SK-N-SH treated with all-trans-retinoic acid at 6 μM for 48 hours (cell line): Measurements from ENCODE around the gene CPSF7.
"Not testable (repeated sequence)": the region's sequence is repeated elsewhere in the genome, so short reads cannot be mapped to it uniquely, and the experiment has no call there.

Experiments
- ATAC-seq: fragments of 200-7000 bp; cut with Tn5 transposase; 3 replicates; pipeline ENCODE4 v1.9.1; 2020; ENCODE audit warnings: mild to moderate bottlenecking, moderate library complexity
- ARNTL ChIP-seq: fragments of 450-650 bp; formaldehyde crosslinking; IDR thresholded peaks from 2 replicates; pipeline ENCODE4 v1.5.0; 2020; ENCODE audit warnings: low read depth, mild to moderate bottlenecking, moderate library complexity, borderline replicate concordance
- CREB5 ChIP-seq: fragments of 250-450 bp; sonication (Bioruptor Pico); IDR thresholded peaks from 2 replicates; pipeline ENCODE4 v1.5.1; 2020; ENCODE audit warnings: low read depth, mild to moderate bottlenecking, moderate library complexity
- CSRNP3 ChIP-seq: fragments of 250-450 bp; sonication (Bioruptor Pico); IDR thresholded peaks from 2 replicates; pipeline ENCODE4 v1.5.1; 2021; ENCODE audit warnings: mild to moderate bottlenecking, moderate library complexity
- ESRRG ChIP-seq: fragments of 250-450 bp; sonication (Bioruptor Pico); IDR thresholded peaks from 2 replicates; pipeline ENCODE4 v1.6.1; 2021; ENCODE audit warnings: mild to moderate bottlenecking
- GLIS3 ChIP-seq: fragments of 250-450 bp; sonication (Bioruptor Pico); IDR thresholded peaks from 2 replicates; pipeline ENCODE4 v1.5.0; 2020; ENCODE audit warnings: mild to moderate bottlenecking, moderate library complexity
- ISL1 ChIP-seq: fragments of 250-450 bp; sonication (Bioruptor Pico); IDR thresholded peaks from 2 replicates; pipeline ENCODE4 v2.1.2; 2022; ENCODE audit warnings: mild to moderate bottlenecking, moderate library complexity
- OSR1 ChIP-seq: fragments of 250-450 bp; sonication (Bioruptor Pico); IDR thresholded peaks from 2 replicates; pipeline ENCODE4 v1.8.0; 2022; ENCODE audit warnings: moderate library complexity, mild to moderate bottlenecking, inconsistent platforms
- POU6F1 ChIP-seq: fragments of 250-450 bp; sonication (Bioruptor Pico); IDR thresholded peaks from 2 replicates; pipeline ENCODE4 v1.8.0; 2021; ENCODE audit warnings: low read depth, mild to moderate bottlenecking, moderate library complexity, borderline replicate concordance
- RARB ChIP-seq: fragments of 250-450 bp; sonication (Bioruptor Pico); IDR thresholded peaks from 2 replicates; pipeline ENCODE4 v1.8.0; 2021; ENCODE audit warnings: mild to moderate bottlenecking, moderate library complexity
- SNAI2 ChIP-seq: fragments of 250-450 bp; sonication (Bioruptor Pico); IDR thresholded peaks from 2 replicates; pipeline ENCODE4 v1.5.0; 2020; ENCODE audit warnings: mild to moderate bottlenecking, moderate library complexity
- TCF4 ChIP-seq: fragments of 250-450 bp; sonication (Bioruptor Pico); IDR thresholded peaks from 2 replicates; pipeline ENCODE4 v1.8.0; 2021; ENCODE audit warnings: mild to moderate bottlenecking, moderate library complexity, borderline replicate concordance
- TOX ChIP-seq: fragments of 250-450 bp; sonication (Bioruptor Pico); IDR thresholded peaks from 2 replicates; pipeline ENCODE4 v1.8.0; 2021; ENCODE audit warnings: mild to moderate bottlenecking, moderate library complexity, borderline replicate concordance
- TSHZ2 ChIP-seq: fragments of 250-450 bp; sonication (Bioruptor Pico); IDR thresholded peaks from 2 replicates; pipeline ENCODE4 v1.5.0; 2020; ENCODE audit warnings: mild to moderate bottlenecking, moderate library complexity
- ZC3H10 ChIP-seq: fragments of 250-450 bp; sonication (Bioruptor Pico); IDR thresholded peaks from 2 replicates; pipeline ENCODE4 v1.5.1; 2021; ENCODE audit warnings: mild to moderate bottlenecking, moderate library complexity
- ZFP3 ChIP-seq: fragments of 250-450 bp; sonication (Bioruptor Pico); IDR thresholded peaks from 2 replicates; pipeline ENCODE4 v1.5.0; 2020; ENCODE audit warnings: mild to moderate bottlenecking, moderate library complexity
- ZFP30 ChIP-seq: fragments of 450-650 bp; formaldehyde crosslinking; IDR thresholded peaks from 2 replicates; pipeline ENCODE4 v1.5.0; 2022; ENCODE audit warnings: mild to moderate bottlenecking, moderate library complexity
- ZNF70 ChIP-seq: fragments of 450-650 bp; formaldehyde crosslinking; IDR thresholded peaks from 2 replicates; pipeline ENCODE4 v1.5.0; 2020; ENCODE audit warnings: mild to moderate bottlenecking, moderate library complexity
- ZNF8 ChIP-seq: fragments of 450-650 bp; formaldehyde crosslinking; IDR thresholded peaks from 2 replicates; pipeline ENCODE4 v1.5.0; 2020; ENCODE audit warnings: mild to moderate bottlenecking, moderate library complexity

Gene CPSF7

GRCh38 chr11:61442616-61443015 lies 12.8 kb upstream of the CPSF7 start (continued):
- TF ChIP-seq TOX (no peak), ESRRG (CRISPR knock-in tag) (no peak)

- no peak for ATAC-seq
- TF ChIP-seq CSRNP3 (CRISPR knock-in tag) = no peak
- no peak for TF ChIP-seq TOX
- TF ChIP-seq ESRRG (CRISPR knock-in tag) = no peak
- no peak for TF ChIP-seq GLIS3
- TF ChIP-seq ZC3H10 (CRISPR knock-in tag) = no peak
- TF ChIP-seq TCF4 = no peak
- no peak for TF ChIP-seq CREB5 (CRISPR knock-in tag)
- TF ChIP-seq ARNTL = no peak
- TF ChIP-seq OSR1 (CRISPR knock-in tag) = no peak
- TF ChIP-seq ISL1 (CRISPR knock-in tag) = no peak
- TF ChIP-seq ZFP30 (CRISPR knock-in tag) = no peak
Observed at GRCh38 chr11:61439615-61440014, 9.8 kb upstream of the CPSF7 start.

- TF ChIP-seq ZFP3 (CRISPR knock-in tag) (no peak), TSHZ2 (no peak), CSRNP3 (CRISPR knock-in tag) (no peak), SNAI2 (CRISPR knock-in tag) (no peak), RARB (CRISPR knock-in tag) (no peak), ZNF8 (CRISPR knock-in tag) (no peak), POU6F1 (CRISPR knock-in tag) (no peak)
- TF ChIP-seq, all 23 proteins: peak for 0
- ATAC-seq = no peak
Observed at GRCh38 chr11:61437496-61437895, 7.7 kb upstream of the CPSF7 start.

GRCh38 chr11:61430839-61431238 lies 1.1 kb upstream of the CPSF7 start:
- ATAC-seq = not testable (repeated sequence)

GRCh38 chr11:61429346-61429690 lies 457 bp downstream of the CPSF7 start:
- peak; percentile 82 for ATAC-seq
- TF ChIP-seq ZNF70 (CRISPR knock-in tag) (0 out of 2 replicates have a peak, but pooled peaks have one; percentile 5), CSRNP3 (CRISPR knock-in tag) (no peak)
